ENCODE data around the gene GSK3B. TPM values are rescaled to one million over a fixed set of nuclear protein-coding genes. Genes with fewer than 3 reads are reported as not detected.

The GSK3B gene
- polyA plus RNA-seq, 1 experiment = 43.4 TPM

GRCh38 chr3:119859728-119860127, 234.5 kb downstream of the GSK3B start:
- DNase-seq (ENCODE audit: low read depth, low spot score) = no peak
- H3K27me3 ChIP-seq (ENCODE audit: control insufficient read depth, insufficient read depth, low read length) = no peaks in the 10 kb centered on the region
- H3K9me3 ChIP-seq (ENCODE audit: control insufficient read depth, insufficient read depth, low read length) = 0 out of 2 replicates have a peak, but pooled peaks cover 2% of the 10 kb centered on the region
- CTCF ChIA-PET = no interaction called here
- TF ChIP-seq CTCF (IDR thresholded peaks at IDR 0.05; ENCODE audit: low read depth, low read length) = no peak
- no peak overlapping the region for H3K4me3 ChIP-seq (ENCODE audit: low read depth, low read length)
- POLR2A ChIA-PET = no interaction called here
- no peak overlapping the region for H3K27ac ChIP-seq (ENCODE audit: low read depth, low read length)

- no peak overlapping the region for H3K27ac ChIP-seq (ENCODE audit: low read depth, low read length)
- no peak for DNase-seq (ENCODE audit: low read depth, low spot score)
- H3K4me3 ChIP-seq (ENCODE audit: low read depth, low read length) = no peak overlapping the region
- H3K9me3 ChIP-seq (ENCODE audit: control insufficient read depth, insufficient read depth, low read length) = 0 out of 2 replicates have a peak, but pooled peaks cover 2% of the 10 kb centered on the region
- H3K27me3 ChIP-seq (ENCODE audit: control insufficient read depth, insufficient read depth, low read length) = no peaks in the 10 kb centered on the region
- ChIA-PET POLR2A (no interaction called here), CTCF (interaction anchor here (0.7 kb wide), 1 partner anchor 45 kb away, joined by 6 read pairs; no protein-coding TSS in a partner anchor)
- TF ChIP-seq CTCF (IDR thresholded peaks at IDR 0.05; ENCODE audit: low read depth, low read length) = no peak
Observed at GRCh38 chr3:119858957-119859356, 235.3 kb downstream of the GSK3B start.

GRCh38 chr3:119856695-119857094, 237.6 kb downstream of the GSK3B start:
- H3K27me3 ChIP-seq (ENCODE audit: control insufficient read depth, insufficient read depth, low read length) = no peaks in the 10 kb centered on the region
- no peak overlapping the region for H3K4me3 ChIP-seq (ENCODE audit: low read depth, low read length)
- ChIA-PET CTCF (no interaction called here), POLR2A (no interaction called here)
- H3K9me3 ChIP-seq (ENCODE audit: control insufficient read depth, insufficient read depth, low read length) = 0 out of 2 replicates have a peak, but pooled peaks cover 2% of the 10 kb centered on the region
- DNase-seq (ENCODE audit: low read depth, low spot score) = no peak
- no peak overlapping the region for H3K27ac ChIP-seq (ENCODE audit: low read depth, low read length)
- TF ChIP-seq CTCF (IDR thresholded peaks at IDR 0.05; ENCODE audit: low read depth, low read length) = no peak

- TF ChIP-seq CTCF (IDR thresholded peaks at IDR 0.05; ENCODE audit: low read depth, low read length) = no peak
- Histone ChIP-seq H3K9me3 (ENCODE audit: control insufficient read depth, insufficient read depth, low read length) (no peaks in the 10 kb centered on the region), H3K4me3 (ENCODE audit: low read depth, low read length) (no peak overlapping the region), H3K27ac (ENCODE audit: low read depth, low read length) (no peak overlapping the region), H3K27me3 (ENCODE audit: control insufficient read depth, insufficient read depth, low read length) (no peaks in the 10 kb centered on the region)
- ChIA-PET POLR2A (no interaction called here), CTCF (no interaction called here)
- DNase-seq (ENCODE audit: low read depth, low spot score) = no peak
Observed at GRCh38 chr3:119849126-119849525, 245.1 kb downstream of the GSK3B start.

GRCh38 chr3:119841808-119842471, 252.3 kb downstream of the GSK3B start:
- Histone ChIP-seq H3K27me3 (ENCODE audit: control insufficient read depth, insufficient read depth, low read length) (no peaks in the 10 kb centered on the region), H3K4me3 (ENCODE audit: low read depth, low read length) (no peak overlapping the region), H3K27ac (ENCODE audit: low read depth, low read length) (no peak overlapping the region), H3K9me3 (ENCODE audit: control insufficient read depth, insufficient read depth, low read length) (no peaks in the 10 kb centered on the region)
- no peak for TF ChIP-seq CTCF (IDR thresholded peaks at IDR 0.05; ENCODE audit: low read depth, low read length)
- DNase-seq (ENCODE audit: low read depth, low spot score) = no peak
- ChIA-PET POLR2A (no interaction called here), CTCF (interaction anchor here (0.6 to 1.1 kb wide), 2 partner anchors 12 to 60 kb away, joined by 3 read pairs; no protein-coding TSS in a partner anchor)

Data from AG04450 (cell line).